Skeletal muscle tissue (tissue), 4 donors: Measurements from ENCODE around the gene CYTH2. TPM values are rescaled to one million over a fixed set of nuclear protein-coding genes. Genes with fewer than 3 reads are reported as not detected.

Source experiments
- H3K27ac ChIP-seq: one replicate; pipeline ENCODE4 v1.7.0; 2013; ENCODE audit warnings: mild to moderate bottlenecking, low read depth, low read length, inconsistent platforms
- H3K27me3 ChIP-seq, 3 donors: one replicate each; pipeline ENCODE4 v1.7.0; 2013; ENCODE audit warnings: low read length in 3 of 3; ENCODE audit not compliant: control insufficient read depth in 3 of 3, insufficient read depth in 3 of 3
- H3K36me3 ChIP-seq, 3 donors: one replicate each; pipeline ENCODE4 v1.7.0; 2013; ENCODE audit warnings: low read length in 3 of 3; ENCODE audit not compliant: control insufficient read depth in 3 of 3, insufficient read depth in 3 of 3
- H3K4me1 ChIP-seq, 3 donors: one replicate each; pipeline ENCODE4 v1.7.0; 2013; ENCODE audit warnings: low read length in 3 of 3, mild to moderate bottlenecking in 3 of 3; ENCODE audit not compliant: control insufficient read depth in 3 of 3, insufficient read depth in 3 of 3
- H3K4me3 ChIP-seq, 3 donors: one replicate each; pipeline ENCODE4 v1.7.0; 2013; ENCODE audit warnings: low read length in 3 of 3
- H3K9ac ChIP-seq, 3 donors: one replicate each; pipeline ENCODE4 v1.7.0; 2013; ENCODE audit warnings: low read length in 3 of 3, mild to moderate bottlenecking in 3 of 3, moderate library complexity in 2 of 3, low read depth in 1 of 3
- H3K9me3 ChIP-seq, 3 donors: one replicate each; pipeline ENCODE4 v1.7.0; 2013; ENCODE audit warnings: low read length in 3 of 3; ENCODE audit not compliant: control insufficient read depth in 3 of 3
- total RNA-seq: library from RNA; depleted of rRNA; stranded (reverse); fragments of >200 nt; gene quantifications from one replicate; pipeline ENCODE4 v1.2.3, GENCODE V29; 2014
- donor health status: Osteomylitis.

CYTH2 gene
- total RNA-seq, 1 donor from 2014 or later, result 33.4 TPM

- no peak overlapping the region for H3K4me3 ChIP-seq
- no peaks in the 10 kb centered on the region for H3K9me3 ChIP-seq
- no peak overlapping the region for H3K9ac ChIP-seq
- H3K27me3 ChIP-seq, result peaks cover 13 to 40% (median 37%) of the 10 kb centered on the region in 3 donors
- peaks cover 7 to 16% (median 15%) of the 10 kb centered on the region in 3 donors for H3K4me1 ChIP-seq
- H3K36me3 ChIP-seq, result no peaks in the 10 kb centered on the region
- no peak overlapping the region for H3K27ac ChIP-seq
These were observed 22.6 kb downstream of the CYTH2 start for GRCh38 chr19:48491793-48492123.

GRCh38 chr19:48492925-48493717, 24.0 kb downstream of the CYTH2 start:
- Histone ChIP-seq H3K27ac (peak overlapping the region; percentile 44), H3K27me3 (peaks cover 26 to 48% (median 48%) of the 10 kb centered on the region in 3 donors)

GRCh38 chr19:48493718-48494401, 24.7 kb downstream of the CYTH2 start:
- Histone ChIP-seq H3K27ac (no peak overlapping the region), H3K27me3 (peaks cover 29 to 52% (median 48%) of the 10 kb centered on the region in 3 donors)

More at GRCh38 chr19:48492925-48493717, 24.0 kb downstream of the CYTH2 start:
- Histone ChIP-seq H3K9me3 (no peaks in the 10 kb centered on the region), H3K4me1 (peaks cover 6 to 11% (median 8%) of the 10 kb centered on the region in 3 donors), H3K4me3 (peak overlapping the region; percentile 48 to 68 (median 54)), H3K36me3 (no peaks in the 10 kb centered on the region), H3K9ac (peak overlapping the region in 2 of 3 donors; percentile 61 to 64)

GRCh38 chr19:48495396-48495795, 26.2 kb downstream of the CYTH2 start:
- H3K4me1 ChIP-seq, result peaks cover 2 to 8% (median 2%) of the 10 kb centered on the region in 3 donors
- H3K27ac ChIP-seq, result no peak overlapping the region
- no peak overlapping the region for H3K4me3 ChIP-seq
- H3K27me3 ChIP-seq, result peaks cover 40 to 58% (median 41%) of the 10 kb centered on the region in 3 donors
- H3K9me3 ChIP-seq, result no peaks in the 10 kb centered on the region
- no peaks in the 10 kb centered on the region for H3K36me3 ChIP-seq
- no peak overlapping the region for H3K9ac ChIP-seq

More at GRCh38 chr19:48493718-48494401, 24.7 kb downstream of the CYTH2 start:
- no peaks in the 10 kb centered on the region for H3K36me3 ChIP-seq
- H3K4me3 ChIP-seq, result peak overlapping the region; percentile 49 to 68 (median 54)
- H3K9ac ChIP-seq, result peak overlapping the region in 2 of 3 donors; percentile 61 to 64
- peaks cover 2 to 8% (median 4%) of the 10 kb centered on the region in 3 donors for H3K4me1 ChIP-seq
- H3K9me3 ChIP-seq, result no peaks in the 10 kb centered on the region

GRCh38 chr19:48496959-48497727, 28.0 kb downstream of the CYTH2 start:
- H3K9me3 ChIP-seq, result no peaks in the 10 kb centered on the region
- H3K36me3 ChIP-seq, result no peaks in the 10 kb centered on the region
- peaks cover 42 to 58% (median 44%) of the 10 kb centered on the region in 3 donors for H3K27me3 ChIP-seq
- H3K4me1 ChIP-seq, result peaks cover 5 to 8% (median 8%) of the 10 kb centered on the region in 3 donors
- H3K27ac ChIP-seq, result no peak overlapping the region
- no peak overlapping the region for H3K4me3 ChIP-seq
- no peak overlapping the region for H3K9ac ChIP-seq

- H3K36me3 ChIP-seq, result no peaks in the 10 kb centered on the region
- H3K4me1 ChIP-seq, result peaks cover 5 to 8% (median 6%) of the 10 kb centered on the region in 3 donors
- H3K4me3 ChIP-seq, result no peak overlapping the region
- no peaks in the 10 kb centered on the region for H3K9me3 ChIP-seq
- peaks cover 39 to 50% (median 43%) of the 10 kb centered on the region in 3 donors for H3K27me3 ChIP-seq
- no peak overlapping the region for H3K9ac ChIP-seq
- no peak overlapping the region for H3K27ac ChIP-seq
These were observed 28.8 kb downstream of the CYTH2 start for GRCh38 chr19:48497728-48498594.

GRCh38 chr19:48498595-48499311, 29.6 kb downstream of the CYTH2 start:
- peaks cover 5 to 8% (median 6%) of the 10 kb centered on the region in 3 donors for H3K4me1 ChIP-seq
- no peak overlapping the region for H3K27ac ChIP-seq
- peaks cover 39 to 53% (median 43%) of the 10 kb centered on the region in 3 donors for H3K27me3 ChIP-seq
- H3K36me3 ChIP-seq, result no peaks in the 10 kb centered on the region
- no peak overlapping the region for H3K9ac ChIP-seq
- no peak overlapping the region for H3K4me3 ChIP-seq
- H3K9me3 ChIP-seq, result no peaks in the 10 kb centered on the region

GRCh38 chr19:48499316-48500090, 30.3 kb downstream of the CYTH2 start:
- Histone ChIP-seq H3K27ac (no peak overlapping the region), H3K9me3 (no peaks in the 10 kb centered on the region), H3K4me3 (no peak overlapping the region), H3K4me1 (peaks cover 5 to 6% (median 6%) of the 10 kb centered on the region in 3 donors), H3K9ac (no peak overlapping the region), H3K27me3 (peaks cover 33 to 47% (median 43%) of the 10 kb centered on the region in 3 donors), H3K36me3 (no peaks in the 10 kb centered on the region)
